Skeletal muscle tissue (tissue), 4 donors: ENCODE measurements around the gene CMIP. TPM values are rescaled to one million over a fixed set of nuclear protein-coding genes. Genes with fewer than 3 reads are reported as not detected.

Experiments used
- H3K27ac ChIP-seq: one replicate; pipeline ENCODE4 v1.7.0; 2013; ENCODE audit warnings: mild to moderate bottlenecking, low read depth, low read length, inconsistent platforms
- H3K27me3 ChIP-seq, 3 donors: one replicate each; pipeline ENCODE4 v1.7.0; 2013; ENCODE audit warnings: low read length in 3 of 3; ENCODE audit not compliant: control insufficient read depth in 3 of 3, insufficient read depth in 3 of 3
- H3K36me3 ChIP-seq, 3 donors: one replicate each; pipeline ENCODE4 v1.7.0; 2013; ENCODE audit warnings: low read length in 3 of 3; ENCODE audit not compliant: control insufficient read depth in 3 of 3, insufficient read depth in 3 of 3
- H3K4me1 ChIP-seq, 3 donors: one replicate each; pipeline ENCODE4 v1.7.0; 2013; ENCODE audit warnings: low read length in 3 of 3, mild to moderate bottlenecking in 3 of 3; ENCODE audit not compliant: control insufficient read depth in 3 of 3, insufficient read depth in 3 of 3
- H3K4me3 ChIP-seq, 3 donors: one replicate each; pipeline ENCODE4 v1.7.0; 2013; ENCODE audit warnings: low read length in 3 of 3
- H3K9ac ChIP-seq, 3 donors: one replicate each; pipeline ENCODE4 v1.7.0; 2013; ENCODE audit warnings: low read length in 3 of 3, mild to moderate bottlenecking in 3 of 3, moderate library complexity in 2 of 3, low read depth in 1 of 3
- H3K9me3 ChIP-seq, 3 donors: one replicate each; pipeline ENCODE4 v1.7.0; 2013; ENCODE audit warnings: low read length in 3 of 3; ENCODE audit not compliant: control insufficient read depth in 3 of 3
- total RNA-seq: library from RNA; depleted of rRNA; stranded (reverse); fragments of >200 nt; gene quantifications from one replicate; pipeline ENCODE4 v1.2.3, GENCODE V29; 2014
- donor health status: Osteomylitis.

CMIP gene
- total RNA-seq, 1 donor from 2014 or later, result 6.8 TPM

DNA sequence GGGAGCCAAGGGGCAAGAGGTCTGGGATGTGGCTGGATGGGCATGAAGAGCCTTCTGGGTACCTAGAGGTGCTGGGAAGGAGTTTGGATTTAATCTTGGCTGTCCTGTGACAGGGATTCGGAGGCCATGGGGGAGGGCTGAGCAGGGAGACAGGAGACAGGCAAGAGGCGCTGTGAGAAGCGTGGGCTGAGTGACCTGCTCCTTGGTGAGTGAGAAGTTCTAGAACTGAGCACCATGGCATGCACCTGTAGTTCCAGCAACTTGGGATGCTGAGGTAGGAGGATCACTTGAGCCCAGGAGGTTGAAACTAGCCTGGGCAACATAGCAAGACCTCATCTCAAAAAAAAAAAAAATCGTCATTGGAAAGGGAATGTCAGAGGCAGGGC is 256.2 kb downstream of the CMIP start:
- H3K9ac ChIP-seq, result no peak overlapping the region
- peaks cover 0 to 8% (median 4%) of the 10 kb centered on the region in 3 donors for H3K4me1 ChIP-seq
- peaks cover 8 to 10% (median 9%) of the 10 kb centered on the region in 3 donors for H3K36me3 ChIP-seq

GRCh38 chr16:81701296-81701970 is 256.8 kb downstream of the CMIP start:
- Histone ChIP-seq H3K4me1 (peaks cover 0 to 8% (median 3%) of the 10 kb centered on the region in 3 donors), H3K4me3 (no peak overlapping the region), H3K27ac (no peak overlapping the region), H3K9ac (no peak overlapping the region), H3K27me3 (no peaks in the 10 kb centered on the region), H3K9me3 (no peaks in the 10 kb centered on the region), H3K36me3 (peaks cover 9 to 10% (median 10%) of the 10 kb centered on the region in 3 donors)

More for the DNA sequence above, 256.2 kb downstream of the CMIP start:
- Histone ChIP-seq H3K4me3 (no peak overlapping the region), H3K9me3 (no peaks in the 10 kb centered on the region), H3K27ac (no peak overlapping the region), H3K27me3 (no peaks in the 10 kb centered on the region)

DNA sequence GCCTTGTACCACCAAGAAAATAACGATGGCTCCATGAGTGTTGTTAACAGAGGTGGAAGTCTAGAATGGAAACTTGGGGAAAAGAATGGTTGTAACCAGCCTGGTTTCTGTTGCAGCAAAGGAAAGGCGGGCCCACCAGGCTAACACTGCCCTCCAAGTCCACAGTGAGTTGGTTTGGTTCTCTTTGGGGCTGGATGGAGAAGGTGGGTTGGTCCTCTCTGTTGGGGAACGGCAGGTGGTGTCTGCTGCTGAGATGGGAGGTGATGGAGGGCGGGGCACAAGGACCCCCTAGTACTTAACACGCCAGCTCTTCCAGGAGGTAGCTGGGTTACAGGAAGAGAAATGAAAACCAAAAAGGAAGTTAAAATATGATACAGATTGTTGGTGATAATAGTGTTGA is 257.9 kb downstream of the CMIP start:
- H3K27ac ChIP-seq, result no peak overlapping the region
- no peaks in the 10 kb centered on the region for H3K9me3 ChIP-seq
- H3K4me1 ChIP-seq, result no peaks in the 10 kb centered on the region
- H3K9ac ChIP-seq, result no peak overlapping the region
- H3K36me3 ChIP-seq, result peaks cover 11 to 13% (median 13%) of the 10 kb centered on the region in 3 donors
- no peak overlapping the region for H3K4me3 ChIP-seq
- no peaks in the 10 kb centered on the region for H3K27me3 ChIP-seq

DNA sequence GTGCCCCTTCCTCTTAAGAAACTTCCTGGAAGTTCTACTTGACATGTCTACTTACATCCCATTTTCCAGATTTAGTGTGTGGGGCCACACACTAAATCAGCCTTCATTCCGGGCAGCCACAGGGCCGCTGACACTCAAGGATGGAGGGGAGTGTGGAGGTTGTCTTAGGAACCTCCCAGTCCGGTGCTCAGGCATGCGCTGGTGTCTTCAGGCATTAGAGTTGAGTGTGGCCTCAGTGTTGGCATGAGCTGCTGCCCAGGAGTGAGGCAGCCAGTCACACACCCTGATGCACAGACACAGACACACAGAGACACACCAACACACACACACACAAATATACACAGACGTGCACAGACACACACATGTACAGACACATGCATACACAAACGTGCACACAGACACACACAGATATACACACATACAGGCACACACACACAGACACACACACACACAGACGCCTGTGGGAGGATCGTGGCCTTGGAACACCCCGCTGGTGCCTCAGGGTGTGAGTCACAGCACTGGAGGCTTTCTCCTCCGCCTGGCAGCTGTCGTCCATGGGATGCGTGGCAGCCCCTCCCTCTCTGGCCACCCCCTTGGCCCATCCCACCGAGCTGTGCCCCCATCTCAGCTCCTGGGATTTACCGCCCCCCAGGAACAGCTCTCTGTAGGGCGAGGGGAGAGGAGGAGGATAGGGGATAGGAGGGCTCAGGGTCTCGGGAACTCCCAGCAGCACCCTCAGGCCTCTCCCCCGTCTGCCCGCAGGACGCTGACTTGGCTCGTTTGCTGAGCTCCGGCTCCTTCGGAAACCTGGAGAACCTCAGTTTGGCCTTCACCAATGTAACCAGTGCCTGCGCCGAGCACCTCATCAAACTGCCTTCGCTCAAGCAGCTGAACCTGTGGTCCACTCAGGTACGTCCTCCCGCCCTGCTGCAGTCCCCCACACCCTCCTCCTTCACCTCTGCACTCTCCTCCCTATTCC is 258.9 kb downstream of the CMIP start:
- Histone ChIP-seq H3K9me3 (no peaks in the 10 kb centered on the region), H3K27me3 (peaks cover 0 to under 1% (median 0%) of the 10 kb centered on the region in 3 donors), H3K9ac (no peak overlapping the region), H3K4me1 (peaks cover 0 to 3% (median 0%) of the 10 kb centered on the region in 3 donors), H3K36me3 (peaks cover 11 to 17% (median 13%) of the 10 kb centered on the region in 3 donors), H3K27ac (no peak overlapping the region), H3K4me3 (no peak overlapping the region)

- H3K4me3 ChIP-seq, result no peak overlapping the region
- H3K27me3 ChIP-seq, result peaks cover 0 to 4% (median 3%) of the 10 kb centered on the region in 3 donors
- H3K27ac ChIP-seq, result no peak overlapping the region
- no peaks in the 10 kb centered on the region for H3K9me3 ChIP-seq
- peaks cover 0 to 3% (median 0%) of the 10 kb centered on the region in 3 donors for H3K4me1 ChIP-seq
- H3K36me3 ChIP-seq, result peaks cover 8 to 17% (median 9%) of the 10 kb centered on the region in 3 donors
- no peak overlapping the region for H3K9ac ChIP-seq
Measured at GRCh38 chr16:81705261-81705660, 260.7 kb downstream of the CMIP start.

GRCh38 chr16:81706327-81707295 is 262.0 kb downstream of the CMIP start:
- H3K27ac ChIP-seq, result no peak overlapping the region
- H3K4me3 ChIP-seq, result no peak overlapping the region
- no peaks in the 10 kb centered on the region for H3K9me3 ChIP-seq
- peaks cover 0 to 3% (median 0%) of the 10 kb centered on the region in 3 donors for H3K4me1 ChIP-seq
- peaks cover 8 to 17% (median 9%) of the 10 kb centered on the region in 3 donors for H3K36me3 ChIP-seq
- no peak overlapping the region for H3K9ac ChIP-seq
- H3K27me3 ChIP-seq, result peaks cover 0 to 4% (median 3%) of the 10 kb centered on the region in 3 donors

DNA sequence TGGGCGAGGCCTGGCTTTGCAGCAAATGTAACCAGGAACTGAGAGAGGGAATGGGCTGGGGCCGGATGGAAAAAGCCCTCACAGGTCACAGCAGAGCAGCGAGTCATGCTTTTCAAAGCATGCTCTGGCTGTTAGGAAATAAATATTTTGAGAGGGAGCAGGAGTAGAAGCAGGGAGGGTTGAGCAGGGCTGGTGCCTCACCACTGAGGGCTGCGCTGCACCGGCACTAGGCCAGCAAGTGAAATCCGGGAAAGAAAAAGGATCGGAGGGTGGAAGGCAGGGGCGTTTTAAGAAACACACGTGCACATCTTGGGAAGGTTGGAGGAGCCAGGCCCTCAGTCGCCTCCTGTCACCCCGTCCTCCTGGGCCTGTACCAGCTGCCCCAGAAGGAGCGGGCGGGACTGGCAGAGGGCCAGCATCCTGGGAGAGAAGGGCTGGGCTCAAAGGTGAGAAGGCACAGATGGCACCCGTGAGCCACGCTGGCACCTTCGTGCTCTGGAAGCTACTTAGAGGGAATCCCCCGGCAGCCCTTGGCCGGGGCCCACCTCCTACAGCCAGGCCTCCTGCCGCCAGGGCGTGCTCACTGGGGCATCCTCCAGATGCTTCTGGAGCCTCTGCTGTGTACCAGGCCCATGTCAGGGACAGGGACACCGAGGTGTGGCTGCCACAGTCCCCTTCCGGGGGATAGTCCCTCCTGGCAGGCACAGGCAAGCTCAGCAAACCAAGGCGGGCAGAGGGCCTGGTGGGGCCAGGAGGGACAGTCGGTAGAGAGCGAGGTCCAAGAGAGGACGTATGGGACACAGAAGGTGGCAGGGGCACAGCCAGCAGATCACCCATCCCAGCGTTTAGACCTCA is 263.0 kb downstream of the CMIP start:
- H3K27me3 ChIP-seq, result peaks cover 0 to 6% (median 4%) of the 10 kb centered on the region in 3 donors
- no peak overlapping the region for H3K27ac ChIP-seq
- H3K9me3 ChIP-seq, result no peaks in the 10 kb centered on the region
- H3K4me3 ChIP-seq, result no peak overlapping the region
- H3K36me3 ChIP-seq, result peaks cover 6 to 17% (median 8%) of the 10 kb centered on the region in 3 donors
- H3K4me1 ChIP-seq, result peaks cover 0 to 3% (median 0%) of the 10 kb centered on the region in 3 donors
- no peak overlapping the region for H3K9ac ChIP-seq

DNA sequence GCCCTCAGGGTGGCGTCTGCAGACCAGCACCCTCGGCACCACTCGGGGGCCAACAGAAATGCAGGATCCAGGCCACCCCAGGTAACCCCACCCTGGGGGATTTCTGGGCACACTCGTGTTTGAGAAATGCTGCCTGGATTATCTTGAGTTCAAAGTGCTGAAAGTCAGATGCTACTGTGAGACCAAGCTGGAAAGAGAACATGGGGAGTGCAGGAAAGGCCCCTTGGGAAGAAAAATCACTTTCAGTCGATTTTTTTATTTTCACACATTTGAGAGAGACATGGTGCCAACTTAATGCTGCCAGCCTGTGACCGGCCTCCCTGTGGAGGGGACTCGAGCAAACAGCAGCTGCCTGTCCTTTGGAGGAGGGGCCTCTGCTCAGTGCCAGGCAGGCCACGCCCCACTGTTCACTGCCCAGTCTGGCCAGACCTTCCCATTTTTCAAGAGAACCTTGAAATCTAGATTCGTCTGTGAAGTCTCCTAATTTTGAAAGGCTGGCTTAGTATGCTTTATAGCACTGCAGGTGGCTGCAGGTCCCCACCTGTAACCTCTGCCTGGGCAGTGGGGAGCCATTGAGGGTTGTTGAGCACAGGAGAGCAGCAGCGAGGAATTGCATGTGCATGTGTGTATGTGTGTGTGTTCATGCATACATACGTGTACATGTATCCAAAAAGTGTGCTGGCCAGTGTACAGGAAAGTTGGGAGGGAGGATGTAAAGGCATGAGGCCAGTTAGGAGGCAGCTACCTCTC is 263.8 kb downstream of the CMIP start:
- H3K9me3 ChIP-seq, result no peaks in the 10 kb centered on the region
- H3K4me3 ChIP-seq, result no peak overlapping the region
- no peak overlapping the region for H3K27ac ChIP-seq
- peaks cover 0 to 3% (median 0%) of the 10 kb centered on the region in 3 donors for H3K4me1 ChIP-seq
- peaks cover 0 to 6% (median 4%) of the 10 kb centered on the region in 3 donors for H3K27me3 ChIP-seq
- no peak overlapping the region for H3K9ac ChIP-seq
- H3K36me3 ChIP-seq, result peaks cover 6 to 13% (median 8%) of the 10 kb centered on the region in 3 donors
